ENCODE results near the gene EEF1G. TPM values are rescaled to one million over a fixed set of nuclear protein-coding genes. Genes with fewer than 3 reads are reported as not detected.

EEF1G gene
- total and polyA plus RNA-seq, 9 of the 15 experiments (the other 6 are each of a cell fraction or from before 2014, with no cell fraction given) = 985 to 2,349 (median 2,035) TPM

- TF ChIP-seq GMEB1 (CRISPR knock-in tag; IDR thresholded peaks at IDR 0.05) (peak; percentile 80), RREB1 (CRISPR knock-in tag; IDR thresholded peaks at IDR 0.05) (peak; percentile 12; the same call in 1 of the 2 replicates), RAD21 (CRISPR knock-in tag; conservative IDR thresholded peaks at IDR 0.05 in 1 of 2, IDR thresholded peaks at IDR 0.05 in 1 of 2) (peak in 1 of 2 experiments; percentile 2; a peak in 1 of 4 replicates), RHOXF2B (CRISPR knock-in tag; conservative IDR thresholded peaks at IDR 0.05) (no peak), ZNF197 (CRISPR knock-in tag; IDR thresholded peaks at IDR 0.05; ENCODE audit: low read depth) (no peak), CCAR2 (IDR thresholded peaks at IDR 0.05; ENCODE audit: low read depth, low read length) (no peak; the same call in 1 of the 2 replicates), CBX3 (IDR thresholded peaks at IDR 0.05; ENCODE audit: borderline replicate concordance in 1 of 2, low read length in 2 of 2) (peak in 1 of 2 experiments; percentile 95; a peak in 1 of 3 replicates), SAP30 (IDR thresholded peaks at IDR 0.05; ENCODE audit: borderline replicate concordance, insufficient read depth, low read depth, low read length, poor library complexity, severe bottlenecking) (peak; percentile 63), PKNOX1 (IDR thresholded peaks at IDR 0.05) (peak; percentile 89), ZNF384 (IDR thresholded peaks at IDR 0.05; ENCODE audit: low read depth, low read length) (peak; percentile 47; the same call in 1 of the 2 replicates), GTF3C2 (IDR thresholded peaks at IDR 0.05; ENCODE audit: borderline replicate concordance, extremely low read depth, insufficient read length) (no peak), TCF7 (IDR thresholded peaks at IDR 0.05; ENCODE audit: borderline replicate concordance) (peak; percentile 38; the same call in 1 of the 2 replicates), ZFP1 (CRISPR knock-in tag; IDR thresholded peaks at IDR 0.05) (no peak), BRF1 (IDR thresholded peaks at IDR 0.05; ENCODE audit: borderline replicate concordance, extremely low read depth, insufficient read length) (no peak)
These were observed 17.9 kb upstream of the EEF1G start, which contains the start of gene TUT1 (continued) for GRCh38 chr11:62591448-62592145.

All from K562 (cell line).